Ascending aorta (tissue), 2 donors: ENCODE results near the gene PFKP. TPM values are rescaled to one million over a fixed set of nuclear protein-coding genes. Genes with fewer than 3 reads are reported as not detected.

ENCODE experiments used
- DNase-seq, 2 donors: peaks; one replicate each; pipeline ENCODE4 v3.0.0-alpha.2; 2019; ENCODE audit warnings: low spot score in 2 of 2
- H3K27ac ChIP-seq, 2 donors: fragments of 200-600 bp; sonication (generic); one replicate each; pipeline ENCODE4 v1.5.1; 2016 to 2017; ENCODE audit warnings: mild to moderate bottlenecking in 1 of 2
- H3K27me3 ChIP-seq: fragments of 200-600 bp; sonication (generic); one replicate; pipeline ENCODE4 v1.5.1; 2017
- H3K36me3 ChIP-seq, 2 donors: fragments of 200-600 bp; sonication (generic); one replicate each; pipeline ENCODE4 v1.5.1; 2016
- H3K4me1 ChIP-seq, 2 donors: fragments of 200-600 bp; sonication (generic); one replicate each; pipeline ENCODE4 v1.5.1; 2016 to 2017; ENCODE audit warnings: mild to moderate bottlenecking in 1 of 2
- H3K4me3 ChIP-seq, 2 donors: fragments of 200-600 bp; sonication (generic); one replicate each; pipeline ENCODE4 v1.5.1; 2016 to 2017; ENCODE audit warnings: mild to moderate bottlenecking in 1 of 2
- H3K9me3 ChIP-seq, 2 donors: fragments of 200-600 bp; sonication (generic); one replicate each; pipeline ENCODE4 v1.5.1; 2016
- intact Hi-C: fragments of 100-400 bp; cut with DNase I; formaldehyde crosslinking; loops from one replicate; pipeline ENCODE4 v1.15.1; 2023
- total RNA-seq: library from RNA; depleted of rRNA; stranded (reverse); fragments of >200 nt; gene quantifications from one replicate; pipeline ENCODE4 v1.1.0, GENCODE V29; 2016
- TF ChIP-seq, protein P1 (sequence below), 3 experiments: fragments of 200-600 bp in 2 of 3; fragments of 450-650 bp in 1 of 3; sonication (generic) in 2 of 3; IDR thresholded peaks; one replicate each; pipeline ENCODE4 v1.5.1; 2016 to 2019; ENCODE audit warnings: antibody characterized with exemption in 3 of 3, mild to moderate bottlenecking in 1 of 3, moderate library complexity in 1 of 3

The PFKP gene
- total RNA-seq, 1 donor from 2014 or later = 197 TPM

GRCh38 chr10:3178042-3178441 is 110.7 kb downstream of the PFKP start:
- no peaks in the 10 kb centered on the region for H3K9me3 ChIP-seq
- H3K4me1 ChIP-seq = peaks cover 0 to 4% of the 10 kb centered on the region in 2 donors
- H3K4me3 ChIP-seq = no peak overlapping the region
- no peak overlapping the region for H3K27ac ChIP-seq
- DNase-seq = no peak
- no peaks in the 10 kb centered on the region for H3K27me3 ChIP-seq
- intact Hi-C loops = no loop called here
- H3K36me3 ChIP-seq = no peaks in the 10 kb centered on the region
- TF ChIP-seq, protein P1, sequence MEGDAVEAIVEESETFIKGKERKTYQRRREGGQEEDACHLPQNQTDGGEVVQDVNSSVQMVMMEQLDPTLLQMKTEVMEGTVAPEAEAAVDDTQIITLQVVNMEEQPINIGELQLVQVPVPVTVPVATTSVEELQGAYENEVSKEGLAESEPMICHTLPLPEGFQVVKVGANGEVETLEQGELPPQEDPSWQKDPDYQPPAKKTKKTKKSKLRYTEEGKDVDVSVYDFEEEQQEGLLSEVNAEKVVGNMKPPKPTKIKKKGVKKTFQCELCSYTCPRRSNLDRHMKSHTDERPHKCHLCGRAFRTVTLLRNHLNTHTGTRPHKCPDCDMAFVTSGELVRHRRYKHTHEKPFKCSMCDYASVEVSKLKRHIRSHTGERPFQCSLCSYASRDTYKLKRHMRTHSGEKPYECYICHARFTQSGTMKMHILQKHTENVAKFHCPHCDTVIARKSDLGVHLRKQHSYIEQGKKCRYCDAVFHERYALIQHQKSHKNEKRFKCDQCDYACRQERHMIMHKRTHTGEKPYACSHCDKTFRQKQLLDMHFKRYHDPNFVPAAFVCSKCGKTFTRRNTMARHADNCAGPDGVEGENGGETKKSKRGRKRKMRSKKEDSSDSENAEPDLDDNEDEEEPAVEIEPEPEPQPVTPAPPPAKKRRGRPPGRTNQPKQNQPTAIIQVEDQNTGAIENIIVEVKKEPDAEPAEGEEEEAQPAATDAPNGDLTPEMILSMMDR (IDR thresholded peaks at IDR 0.05) = no peak

DNA sequence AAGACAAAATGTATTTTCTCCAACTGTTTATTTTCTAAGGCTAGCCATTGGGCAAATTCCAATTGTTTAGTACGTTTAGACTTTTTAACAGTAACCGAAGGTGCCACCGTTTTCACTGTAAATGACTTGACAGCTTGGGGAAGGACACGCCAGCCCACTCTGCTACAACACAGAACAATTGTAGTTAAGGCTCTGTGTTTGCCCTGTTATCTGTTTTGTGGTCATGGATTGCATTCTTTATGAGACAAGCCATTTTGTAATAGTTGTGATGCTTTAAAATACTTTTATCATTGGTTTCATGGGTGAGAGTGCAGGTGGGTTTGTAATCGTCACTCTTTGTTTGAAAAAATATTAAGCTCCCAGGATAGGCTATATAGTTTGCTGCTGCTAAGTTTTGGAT is 111.8 kb downstream of the PFKP start:
- intact Hi-C loops = no loop called here
- no peaks in the 10 kb centered on the region for H3K27me3 ChIP-seq
- no peak overlapping the region for H3K4me3 ChIP-seq
- TF ChIP-seq, protein P1 (IDR thresholded peaks at IDR 0.05) = no peak
- DNase-seq = no peak
- no peak overlapping the region for H3K27ac ChIP-seq
- H3K9me3 ChIP-seq = no peaks in the 10 kb centered on the region
- no peaks in the 10 kb centered on the region for H3K36me3 ChIP-seq
- H3K4me1 ChIP-seq = no peaks in the 10 kb centered on the region

DNA sequence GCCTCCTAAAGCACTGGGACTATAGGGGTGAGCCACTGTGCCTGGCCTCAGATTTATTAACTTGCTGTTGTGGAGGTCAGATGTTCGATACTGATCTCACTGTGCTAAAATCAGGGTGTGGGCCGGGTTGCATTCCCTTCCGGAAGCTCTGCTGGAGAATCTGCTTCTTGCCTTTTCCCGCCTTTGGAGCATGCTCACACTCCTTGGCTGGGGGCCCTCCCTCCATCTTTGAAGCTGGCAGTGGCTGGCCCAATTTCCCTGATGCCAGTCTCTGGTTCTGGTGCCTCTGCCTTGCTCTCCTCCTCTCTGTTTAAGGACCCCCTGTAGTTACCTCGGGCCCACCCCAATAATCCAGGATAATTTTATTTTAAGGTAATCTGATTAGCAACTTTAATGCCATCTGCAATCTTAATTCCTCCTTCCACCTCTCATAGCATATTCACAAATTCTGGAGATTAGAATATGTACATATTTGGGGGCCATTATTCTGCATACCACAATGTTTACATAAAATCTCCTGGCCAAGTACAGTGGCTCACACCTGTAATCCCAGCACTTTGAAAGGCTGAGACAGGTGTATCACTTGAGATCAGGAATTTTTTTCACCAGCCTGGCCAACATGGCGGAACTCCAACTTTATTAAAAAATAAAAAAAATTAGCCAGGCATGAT is 113.1 kb downstream of the PFKP start:
- Histone ChIP-seq H3K9me3 (no peaks in the 10 kb centered on the region), H3K4me1 (no peaks in the 10 kb centered on the region), H3K27me3 (no peaks in the 10 kb centered on the region), H3K4me3 (no peak overlapping the region), H3K27ac (no peak overlapping the region), H3K36me3 (no peaks in the 10 kb centered on the region)
- TF ChIP-seq, protein P1 (IDR thresholded peaks at IDR 0.05) = no peak
- intact Hi-C loops = no loop called here
- no peak for DNase-seq

- intact Hi-C loops = no loop called here
- H3K36me3 ChIP-seq = no peaks in the 10 kb centered on the region
- no peak for DNase-seq
- H3K4me1 ChIP-seq = no peaks in the 10 kb centered on the region
- H3K4me3 ChIP-seq = no peak overlapping the region
- no peaks in the 10 kb centered on the region for H3K27me3 ChIP-seq
- no peak overlapping the region for H3K27ac ChIP-seq
- H3K9me3 ChIP-seq = no peaks in the 10 kb centered on the region
- TF ChIP-seq, protein P1 (IDR thresholded peaks at IDR 0.05) = no peak
Observed at GRCh38 chr10:3185386-3185785, 118.0 kb downstream of the PFKP start.

GRCh38 chr10:3186368-3186767 is 119.0 kb downstream of the PFKP start:
- Histone ChIP-seq H3K36me3 (no peaks in the 10 kb centered on the region), H3K27me3 (no peaks in the 10 kb centered on the region), H3K4me3 (no peak overlapping the region), H3K9me3 (no peaks in the 10 kb centered on the region), H3K27ac (no peak overlapping the region), H3K4me1 (no peaks in the 10 kb centered on the region)
- TF ChIP-seq, protein P1 (IDR thresholded peaks at IDR 0.05) = no peak
- DNase-seq = no peak
- intact Hi-C loops = no loop called here

Other genes with a start within 250 kb of the PFKP start
- 110 TPM for gene PITRM1, start 105.2 kb downstream of the PFKP start, total RNA-seq